ENCODE data around the gene HHAT. TPM values are rescaled to one million over a fixed set of nuclear protein-coding genes. Genes with fewer than 3 reads are reported as not detected.

Gene HHAT
- total and polyA plus RNA-seq, 2 of the 13 experiments (the other 11 are each of a cell fraction or from before 2014, with no cell fraction given): 2.6 to 4.9 TPM

- intact Hi-C loops (cut with micrococcal nuclease; ENCODE audit: unreplicated experiment): no loop called here
- in situ Hi-C loops (cut with HindIII; ENCODE audit: extremely low pct_ligation_motif_present, low pct_unique_long_range_greater_than_20kb): no loop called here
Observed at GRCh38 chr1:210291081-210291764, 37.5 kb upstream of the HHAT start.

GRCh38 chr1:210291786-210292230, 36.9 kb upstream of the HHAT start:
- Histone ChIP-seq H3K9ac (ENCODE audit: insufficient read depth, low read depth, low read length) (no peak overlapping the region), H3K27me3 (ENCODE audit: control insufficient read depth in 1 of 2, insufficient read depth in 2 of 2, low read length in 2 of 2) (peaks cover 0 to 40% of the 10 kb centered on the region in 2 experiments; a peak in 3 of 5 replicates), H4K20me1 (ENCODE audit: insufficient read depth, low read length) (no peaks in the 10 kb centered on the region), H3K4me2 (ENCODE audit: low read depth, low read length) (no peak overlapping the region), H3K4me1 (ENCODE audit: insufficient read depth, low read length) (0 out of 2 replicates have a peak, but pooled peaks cover 9% of the 10 kb centered on the region), H3K27ac (ENCODE audit: extremely low read length, insufficient read depth, low read length) (no peak overlapping the region), H2AFZ (ENCODE audit: low read length) (no peak overlapping the region), H3K4me3 (replicated peaks in 1 of 3; ENCODE audit: insufficient read depth in 1 of 3, low read depth in 2 of 3, low read length in 3 of 3) (no peak overlapping the region), H3K79me2 (ENCODE audit: insufficient read depth, low read length) (no peaks in the 10 kb centered on the region), H3K36me3 (replicated peaks in 1 of 2; ENCODE audit: control insufficient read depth in 1 of 2, insufficient read depth in 2 of 2, low read length in 2 of 2) (no peaks in the 10 kb centered on the region), H3K9me3 (ENCODE audit: low read length) (no peaks in the 10 kb centered on the region)
- no peak for TF ChIP-seq PATZ1 (CRISPR knock-in tag; IDR thresholded peaks at IDR 0.05)
- TF ChIP-seq ZNF552 (CRISPR knock-in tag; IDR thresholded peaks at IDR 0.05; ENCODE audit: borderline replicate concordance): no peak
- no TSS peak for BruUV-seq (replicated peaks)
- intact Hi-C loops (cut with micrococcal nuclease; ENCODE audit: unreplicated experiment) (no loop called here), in situ Hi-C loops (cut with HindIII; ENCODE audit: extremely low pct_ligation_motif_present, low pct_unique_long_range_greater_than_20kb) (no loop called here)
- FAIRE-seq (no peak), DNase-seq (ENCODE audit: low spot score) (no peak), ATAC-seq (no peak)
- ChIA-PET POLR2A (no interaction called here), CTCF (ENCODE audit: low intra/inter-chr PET ratio, low total read pairs) (no interaction called here)
- WGBS (ENCODE audit: low lambda C conversion rate): 51% methylated on average over 6 of the region's 9 CpGs

More at GRCh38 chr1:210291081-210291764, 37.5 kb upstream of the HHAT start:
- no peak overlapping the region for H3K4me3 ChIP-seq (replicated peaks in 1 of 3; ENCODE audit: insufficient read depth in 1 of 3, low read depth in 2 of 3, low read length in 3 of 3)
- no peaks in the 10 kb centered on the region for H3K79me2 ChIP-seq (ENCODE audit: insufficient read depth, low read length)
- no peak overlapping the region for H3K9ac ChIP-seq (ENCODE audit: insufficient read depth, low read depth, low read length)
- no peak overlapping the region for H3K4me2 ChIP-seq (ENCODE audit: low read depth, low read length)
- no peaks in the 10 kb centered on the region for H4K20me1 ChIP-seq (ENCODE audit: insufficient read depth, low read length)
- no peaks in the 10 kb centered on the region for H3K36me3 ChIP-seq (replicated peaks in 1 of 2; ENCODE audit: control insufficient read depth in 1 of 2, insufficient read depth in 2 of 2, low read length in 2 of 2)
- DNase-seq (ENCODE audit: low spot score) (no peak), FAIRE-seq (no peak), ATAC-seq (no peak)
- BruUV-seq (replicated peaks): no TSS peak
- H3K9me3 ChIP-seq (ENCODE audit: low read length): no peaks in the 10 kb centered on the region
- peaks cover 0 to 38% of the 10 kb centered on the region in 2 experiments; a peak in 3 of 5 replicates for H3K27me3 ChIP-seq (ENCODE audit: control insufficient read depth in 1 of 2, insufficient read depth in 2 of 2, low read length in 2 of 2)
- POLR2A ChIA-PET: no interaction called here
- no peak overlapping the region for H3K27ac ChIP-seq (ENCODE audit: extremely low read length, insufficient read depth, low read length)
- CTCF ChIA-PET (ENCODE audit: low intra/inter-chr PET ratio, low total read pairs): no interaction called here
- no peak overlapping the region for H2AFZ ChIP-seq (ENCODE audit: low read length)
- WGBS (ENCODE audit: low lambda C conversion rate): 8% methylated on average over 8 of the region's 8 CpGs
- H3K4me1 ChIP-seq (ENCODE audit: insufficient read depth, low read length): 0 out of 2 replicates have a peak, but pooled peaks cover 9% of the 10 kb centered on the region
- TF ChIP-seq ZSCAN12 (CRISPR knock-in tag; IDR thresholded peaks at IDR 0.05) (no peak), JUND (CRISPR knock-in tag; IDR thresholded peaks at IDR 0.05) (no peak), DMAP1 (CRISPR knock-in tag; IDR thresholded peaks at IDR 0.05) (no peak), ZFP62 (CRISPR knock-in tag; IDR thresholded peaks at IDR 0.05) (no peak), TEF (CRISPR knock-in tag; IDR thresholded peaks at IDR 0.05) (no peak)
- TF ChIP-seq, protein P1, sequence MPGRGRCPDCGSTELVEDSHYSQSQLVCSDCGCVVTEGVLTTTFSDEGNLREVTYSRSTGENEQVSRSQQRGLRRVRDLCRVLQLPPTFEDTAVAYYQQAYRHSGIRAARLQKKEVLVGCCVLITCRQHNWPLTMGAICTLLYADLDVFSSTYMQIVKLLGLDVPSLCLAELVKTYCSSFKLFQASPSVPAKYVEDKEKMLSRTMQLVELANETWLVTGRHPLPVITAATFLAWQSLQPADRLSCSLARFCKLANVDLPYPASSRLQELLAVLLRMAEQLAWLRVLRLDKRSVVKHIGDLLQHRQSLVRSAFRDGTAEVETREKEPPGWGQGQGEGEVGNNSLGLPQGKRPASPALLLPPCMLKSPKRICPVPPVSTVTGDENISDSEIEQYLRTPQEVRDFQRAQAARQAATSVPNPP (CRISPR knock-in tag; IDR thresholded peaks at IDR 0.05): no peak
